HG03575 (cell line): ENCODE results near the gene GPER1.

Experiments
- ATAC-seq: cut with Tn5 transposase; IDR thresholded peaks from one replicate; pipeline ENCODE4 v1.9.1; 2021; ENCODE audit not compliant: unreplicated experiment, insufficient number of reproducible peaks, low FRiP score; ENCODE audit errors: extremely low read depth

Gene GPER1

DNA sequence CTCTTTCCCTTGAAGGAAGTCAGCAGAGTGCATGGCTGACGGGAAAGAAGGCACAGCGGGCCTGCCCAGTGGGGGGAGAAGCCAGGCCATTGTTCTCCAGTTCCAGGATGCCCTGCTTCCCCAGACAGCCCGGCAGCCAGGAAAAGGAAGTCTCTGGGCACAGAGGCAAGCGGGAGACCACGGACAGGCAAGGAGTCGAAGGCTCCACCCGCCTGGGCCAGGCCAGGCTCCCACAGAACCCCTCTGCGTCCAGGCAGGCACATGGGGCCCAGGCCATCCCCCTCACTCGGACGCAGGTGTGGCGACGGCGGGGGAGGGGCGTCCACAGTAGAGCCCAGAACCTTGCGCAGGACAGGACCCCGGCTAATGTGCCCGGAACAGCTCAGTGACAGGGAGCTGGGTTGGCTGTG is 34.9 kb upstream of the GPER1 start:
- ATAC-seq, result no peak

DNA sequence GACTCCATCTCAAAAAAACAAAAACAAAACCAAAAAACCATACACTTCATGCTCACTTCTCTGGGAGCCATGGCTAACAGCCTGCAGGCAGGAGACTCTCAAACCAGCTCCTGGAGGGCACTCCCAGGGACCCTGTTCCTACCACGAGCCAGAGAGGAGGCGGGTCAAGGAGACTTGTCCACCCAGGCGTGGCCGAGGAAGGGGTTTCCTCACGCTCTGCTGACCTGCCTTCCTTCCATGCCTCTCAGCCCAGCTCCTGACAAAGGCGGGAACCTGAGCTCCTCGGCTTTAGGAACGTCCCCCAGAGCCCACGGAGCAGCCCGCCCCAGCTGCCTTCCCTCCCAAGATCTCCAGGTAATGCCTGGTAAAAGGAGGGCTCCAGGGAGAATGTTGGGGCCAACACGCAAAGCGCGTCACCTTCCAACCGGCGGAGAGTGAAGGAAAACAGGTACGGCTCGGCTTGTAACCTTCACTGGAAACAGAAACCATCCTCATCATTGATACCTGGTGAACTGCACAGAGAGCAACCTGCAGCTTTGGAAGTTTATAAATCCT is 34.0 kb upstream of the GPER1 start:
- ATAC-seq, result no peak

GRCh38 chr7:1054438-1054837 is 33.5 kb upstream of the GPER1 start:
- ATAC-seq, result no peak

- ATAC-seq, result no peak
Measured at GRCh38 chr7:1054861-1055450, 33.0 kb upstream of the GPER1 start.

DNA sequence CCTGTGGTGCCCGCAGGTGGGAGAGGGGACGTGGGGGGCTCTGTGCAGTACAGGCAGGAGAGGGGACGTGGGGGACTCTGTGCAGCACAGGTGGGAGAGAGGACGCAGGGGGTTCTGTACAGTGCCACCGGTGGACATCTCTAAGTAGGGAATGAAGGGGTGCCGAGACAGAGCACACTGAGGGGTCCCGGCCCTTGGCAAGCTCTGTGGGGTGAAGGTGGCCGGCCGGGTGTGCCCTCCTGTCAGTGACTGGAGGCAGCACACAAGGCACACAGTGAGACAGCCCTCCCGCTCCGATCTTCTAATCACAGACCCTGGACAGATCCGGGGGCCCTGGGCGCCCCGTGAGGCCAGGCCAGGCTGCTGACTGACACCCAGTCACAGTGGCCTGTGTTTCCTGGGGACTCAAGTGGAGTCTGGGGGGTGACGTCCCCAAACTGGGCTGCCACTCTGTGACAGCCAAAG is 32.4 kb upstream of the GPER1 start:
- no peak for ATAC-seq

DNA sequence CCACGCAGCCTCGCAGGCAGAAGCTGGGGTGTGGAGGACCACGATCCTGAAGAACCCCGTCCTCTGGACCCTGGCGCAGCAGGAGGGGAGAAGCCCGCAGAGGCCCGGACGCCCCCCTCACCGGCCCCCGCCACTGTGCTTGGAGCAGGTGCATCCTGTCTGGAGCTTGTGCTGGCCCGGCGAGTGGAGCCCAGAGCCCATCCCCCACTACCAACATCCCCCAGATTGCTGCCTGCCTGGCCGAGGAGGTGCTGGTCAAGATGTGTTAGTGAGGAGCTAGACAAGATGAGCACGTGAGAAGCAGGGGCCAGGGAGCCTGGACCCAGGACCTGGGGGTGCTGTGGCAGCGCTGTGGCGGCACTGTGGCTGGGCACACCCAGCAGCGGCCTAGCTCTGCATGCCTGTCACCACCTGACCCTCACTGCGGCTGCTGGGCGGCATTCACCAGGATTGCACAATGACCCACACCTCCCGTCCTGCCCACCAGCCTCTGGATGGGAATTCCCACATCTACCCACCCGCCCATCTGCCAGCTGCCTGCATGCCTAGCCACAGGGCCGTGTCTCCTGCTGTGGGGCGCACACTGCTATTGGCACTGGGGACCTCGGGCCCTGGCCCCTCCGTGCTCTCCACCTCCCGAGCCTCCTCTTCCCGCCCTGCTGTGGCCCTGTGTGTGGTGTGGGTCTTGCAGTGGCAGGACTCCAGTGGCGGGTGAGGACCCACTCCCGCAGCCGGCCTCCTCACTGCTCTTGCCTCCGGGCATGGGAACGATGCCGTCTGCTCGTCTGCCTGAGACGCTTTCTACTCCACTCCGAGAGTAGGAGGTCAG is 31.7 kb upstream of the GPER1 start:
- no peak for ATAC-seq

DNA sequence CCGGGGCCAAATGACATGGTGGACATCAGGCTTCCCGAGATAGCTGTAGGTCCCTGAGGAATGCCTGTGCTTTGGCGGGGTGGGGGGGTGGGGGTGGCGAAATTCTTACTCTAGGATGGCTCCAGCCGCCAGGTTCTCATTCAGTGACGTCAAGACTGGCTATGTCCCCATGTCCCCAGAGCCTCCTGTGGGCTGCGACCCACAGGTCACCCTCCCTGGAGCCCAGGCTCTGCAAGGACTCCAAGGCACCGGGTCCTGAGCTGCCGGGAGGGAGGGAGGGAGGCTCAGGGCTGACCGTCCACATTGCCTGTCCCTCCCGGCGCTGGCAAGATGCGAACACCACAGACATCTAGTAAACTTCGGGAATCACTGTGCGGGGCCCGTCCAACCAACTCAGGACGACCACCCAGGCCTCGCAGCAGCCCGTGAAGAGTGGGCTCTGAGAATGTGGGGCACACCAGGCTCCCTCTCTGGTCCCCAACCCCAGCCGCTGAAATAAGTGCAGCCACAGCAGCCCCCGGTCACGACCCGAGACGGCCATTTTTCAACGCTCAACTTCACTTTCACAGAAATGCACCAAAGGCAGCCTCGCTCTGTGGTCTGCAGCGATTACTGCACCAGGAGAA is 31.0 kb upstream of the GPER1 start:
- ATAC-seq, result no peak

DNA sequence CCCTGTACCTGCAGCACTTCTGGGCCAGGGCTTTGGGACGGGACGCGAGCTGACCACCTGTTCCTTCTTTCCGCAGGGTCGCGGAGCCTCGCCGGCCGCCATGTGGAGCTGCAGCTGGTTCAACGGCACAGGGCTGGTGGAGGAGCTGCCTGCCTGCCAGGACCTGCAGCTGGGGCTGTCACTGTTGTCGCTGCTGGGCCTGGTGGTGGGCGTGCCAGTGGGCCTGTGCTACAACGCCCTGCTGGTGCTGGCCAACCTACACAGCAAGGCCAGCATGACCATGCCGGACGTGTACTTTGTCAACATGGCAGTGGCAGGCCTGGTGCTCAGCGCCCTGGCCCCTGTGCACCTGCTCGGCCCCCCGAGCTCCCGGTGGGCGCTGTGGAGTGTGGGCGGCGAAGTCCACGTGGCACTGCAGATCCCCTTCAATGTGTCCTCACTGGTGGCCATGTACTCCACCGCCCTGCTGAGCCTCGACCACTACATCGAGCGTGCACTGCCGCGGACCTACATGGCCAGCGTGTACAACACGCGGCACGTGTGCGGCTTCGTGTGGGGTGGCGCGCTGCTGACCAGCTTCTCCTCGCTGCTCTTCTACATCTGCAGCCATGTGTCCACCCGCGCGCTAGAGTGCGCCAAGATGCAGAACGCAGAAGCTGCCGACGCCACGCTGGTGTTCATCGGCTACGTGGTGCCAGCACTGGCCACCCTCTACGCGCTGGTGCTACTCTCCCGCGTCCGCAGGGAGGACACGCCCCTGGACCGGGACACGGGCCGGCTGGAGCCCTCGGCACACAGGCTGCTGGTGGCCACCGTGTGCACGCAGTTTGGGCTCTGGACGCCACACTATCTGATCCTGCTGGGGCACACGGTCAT is 30.3 kb upstream of the GPER1 start:
- no peak for ATAC-seq

- ATAC-seq, result no peak
Measured at GRCh38 chr7:1058311-1058710, 29.6 kb upstream of the GPER1 start.

DNA sequence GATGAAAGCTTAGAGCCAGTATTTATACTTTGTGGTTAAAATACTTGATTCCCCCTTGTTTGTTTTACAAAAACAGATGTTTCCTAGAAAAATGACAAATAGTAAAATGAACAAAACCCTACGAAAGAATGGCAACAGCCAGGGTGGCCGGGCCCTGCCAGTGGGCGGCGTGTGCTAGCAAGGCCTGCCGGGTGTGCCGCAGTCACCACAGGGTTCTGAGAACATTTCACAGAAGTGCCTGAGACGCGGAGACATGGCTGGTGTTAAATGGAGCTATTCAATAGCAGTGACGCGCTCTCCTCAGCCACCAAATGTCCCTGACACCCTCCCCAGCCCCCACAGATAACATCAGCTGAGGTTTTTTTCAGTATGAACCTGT is 29.1 kb upstream of the GPER1 start:
- ATAC-seq, result no peak

- no peak for ATAC-seq
Measured at GRCh38 chr7:1059200-1060091, 28.5 kb upstream of the GPER1 start.

DNA sequence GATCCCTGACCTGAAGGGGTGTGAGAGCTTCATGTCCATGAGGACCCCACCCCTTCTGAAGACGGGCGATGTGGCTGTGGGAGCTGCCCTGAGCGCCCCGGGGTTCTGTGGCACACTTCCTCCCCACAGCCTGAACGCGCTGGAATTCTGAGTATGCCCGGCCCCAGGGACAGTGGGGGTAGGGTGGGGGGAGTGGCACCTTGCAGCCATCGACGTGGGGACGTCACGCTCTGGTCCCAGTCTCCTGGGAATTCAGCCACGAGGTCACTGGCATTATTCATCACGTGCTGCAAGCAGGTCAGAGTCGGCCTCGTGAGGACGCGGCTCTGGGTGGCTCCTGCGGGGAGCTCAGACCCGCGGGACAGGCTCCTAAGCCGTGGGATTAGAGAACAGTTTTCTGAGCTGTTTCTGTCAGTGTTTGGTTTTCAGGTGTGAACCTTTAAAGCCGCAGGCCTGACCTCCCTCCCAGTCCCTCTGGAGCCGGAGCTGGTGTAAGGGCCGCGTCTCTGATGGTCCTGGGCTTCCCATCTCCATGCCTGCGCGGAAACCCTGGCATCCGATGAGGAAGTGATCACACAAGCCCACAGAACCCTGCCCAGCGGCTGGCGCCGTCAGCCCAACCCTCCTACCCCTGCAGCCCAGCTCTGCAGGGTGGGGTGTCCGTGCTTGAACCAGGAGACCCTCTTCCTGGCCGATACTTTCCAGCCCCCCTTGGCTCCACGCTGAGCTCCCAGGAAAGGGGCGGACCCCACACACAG is 27.4 kb upstream of the GPER1 start:
- ATAC-seq, result no peak

- ATAC-seq, result no peak
Measured at GRCh38 chr7:1061180-1061579, 26.7 kb upstream of the GPER1 start.

GRCh38 chr7:1062296-1063294 is 25.3 kb upstream of the GPER1 start:
- no peak for ATAC-seq

DNA sequence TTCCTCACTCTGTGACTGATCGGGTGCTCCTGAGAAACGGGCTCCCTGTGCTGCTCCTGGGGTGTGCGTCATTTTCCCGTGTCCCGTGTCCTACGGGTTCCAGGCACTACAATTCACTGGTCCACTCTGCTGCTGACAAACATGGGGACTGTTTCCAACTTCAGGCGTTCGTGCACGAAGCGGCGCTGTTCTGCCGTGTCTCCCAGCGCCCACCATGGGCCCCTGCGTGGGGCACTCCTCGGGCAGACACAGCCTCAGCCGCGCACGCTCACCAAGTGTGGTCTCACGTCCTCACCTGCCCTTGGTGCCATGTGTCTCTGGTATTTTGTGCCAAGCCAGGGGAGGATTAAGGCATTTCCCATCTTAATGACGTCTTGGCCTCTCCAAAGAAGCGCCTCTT is 24.6 kb upstream of the GPER1 start:
- ATAC-seq, result no peak

- ATAC-seq, result no peak
Measured at GRCh38 chr7:1064581-1064980, 23.3 kb upstream of the GPER1 start.

DNA sequence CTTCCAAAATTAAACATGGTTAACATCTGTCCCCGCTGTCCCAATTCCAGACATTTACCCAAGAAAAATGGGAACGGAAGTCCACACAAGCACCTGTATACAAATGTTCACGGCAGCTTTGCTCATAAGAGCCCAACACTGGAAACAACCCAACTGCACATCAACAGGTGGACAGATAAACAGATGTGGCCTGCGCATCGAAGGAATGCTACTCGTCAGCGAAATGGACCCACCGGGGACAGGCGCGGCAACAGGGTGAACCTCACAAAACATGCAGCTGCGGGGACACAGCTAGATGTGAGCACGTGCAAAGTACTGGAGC is 22.7 kb upstream of the GPER1 start:
- no peak for ATAC-seq
